Uterus (tissue), 2 donors: ENCODE data around the gene PPP1R14D.

Experiments used
- CTCF ChIP-seq, 4 experiments: fragments of 200-600 bp in 2 of 4; fragments of 450-650 bp in 2 of 4; sonication (generic) in 2 of 4; IDR thresholded peaks; one replicate each; pipeline ENCODE4 v1.5.1; 2016 to 2019; ENCODE audit warnings: antibody characterized with exemption in 4 of 4, mild to moderate bottlenecking in 2 of 4, moderate library complexity in 1 of 4
- POLR2A ChIP-seq, 2 donors: fragments of 450-650 bp; IDR thresholded peaks; one replicate each; pipeline ENCODE4 v1.6.1; 2016; ENCODE audit warnings: antibody characterized with exemption in 2 of 2, mild to moderate bottlenecking in 1 of 2, moderate library complexity in 1 of 2

GRCh38 chr15:40836020-40836419 lies 7.5 kb upstream of the PPP1R14D start:
- TF ChIP-seq CTCF (IDR thresholded peaks at IDR 0.05): no peak
- no peak for TF ChIP-seq POLR2A (IDR thresholded peaks at IDR 0.05)
